Fibroblast of lung (primary cell): ENCODE results near the gene SSR2. TPM values are rescaled to one million over a fixed set of nuclear protein-coding genes. Genes with fewer than 3 reads are reported as not detected.
A peak's percentile ranks its signal among the peaks of the same experiment; 100 is the strongest.

ENCODE experiments used
- DNase-seq, 2 donors: peaks; one replicate each; pipeline versions ENCODE4 v3.0.0 to v3.0.0-alpha.2; 2010; ENCODE audit warnings: low read depth in 2 of 2
- H2AFZ ChIP-seq: 2 replicates; pipeline ENCODE4 v1.5.1; 2012; ENCODE audit warnings: low read length, control low read depth, inconsistent platforms
- H3K27ac ChIP-seq: 2 replicates; pipeline ENCODE4 v1.5.1; 2011; ENCODE audit warnings: low read length, control low read depth; ENCODE audit not compliant: insufficient read depth
- H3K27me3 ChIP-seq: 2 replicates; pipeline ENCODE4 v1.5.1; 2011; ENCODE audit warnings: mild to moderate bottlenecking, low read length; ENCODE audit not compliant: control insufficient read depth, insufficient read depth
- H3K36me3 ChIP-seq: 2 replicates; pipeline ENCODE4 v1.5.1; 2011; ENCODE audit warnings: low read length; ENCODE audit not compliant: control insufficient read depth, insufficient read depth
- H3K4me1 ChIP-seq: 2 replicates; pipeline ENCODE4 v1.5.1; 2011; ENCODE audit warnings: low read length; ENCODE audit not compliant: control insufficient read depth, insufficient read depth; ENCODE audit errors: extremely low read depth
- H3K4me2 ChIP-seq: 2 replicates; pipeline ENCODE4 v1.5.1; 2011; ENCODE audit warnings: low read length, control low read depth; ENCODE audit not compliant: insufficient read depth; ENCODE audit errors: extremely low read depth
- H3K4me3 ChIP-seq, 4 experiments: fragments of 200-600 bp in 1 of 4; sonication (generic) in 1 of 4; replicated peaks in 1 of 4; 2 replicates each; pipeline ENCODE4 v1.5.1; 2011 to 2016; ENCODE audit warnings: low read length in 4 of 4, low read depth in 3 of 4, mild to moderate bottlenecking in 3 of 4, control low read depth in 2 of 4, inconsistent platforms in 1 of 4, mixed read lengths in 1 of 4; ENCODE audit not compliant: insufficient read depth in 1 of 4; ENCODE audit errors: control extremely low read depth in 1 of 4
- H3K79me2 ChIP-seq: 2 replicates; pipeline ENCODE4 v1.5.1; 2012; ENCODE audit warnings: mild to moderate bottlenecking, low read length, inconsistent platforms; ENCODE audit not compliant: control insufficient read depth, insufficient read depth
- H3K9ac ChIP-seq: 2 replicates; pipeline ENCODE4 v1.5.1; 2011; ENCODE audit warnings: mild to moderate bottlenecking, low read length, control low read depth; ENCODE audit not compliant: insufficient read depth
- H3K9me3 ChIP-seq: 2 replicates; pipeline ENCODE4 v1.5.1; 2012; ENCODE audit warnings: low read depth, low read length; ENCODE audit not compliant: control insufficient read depth, insufficient read depth
- H4K20me1 ChIP-seq: 2 replicates; pipeline ENCODE4 v1.5.1; 2011; ENCODE audit warnings: low read length; ENCODE audit not compliant: control insufficient read depth, insufficient read depth; ENCODE audit errors: extremely low read depth
- CTCF ChIP-seq, 2 donors: IDR thresholded peaks in 1 of 2; conservative IDR thresholded peaks in 1 of 2; 1 replicate in 1 of 2; 2 replicates in 1 of 2; pipeline ENCODE4 v1.5.1; 2011 to 2012; ENCODE audit warnings: low read length in 2 of 2, control low read depth in 1 of 2, inconsistent platforms in 1 of 2, low read depth in 1 of 2, mild to moderate bottlenecking in 1 of 2
- EZH2 ChIP-seq: IDR thresholded peaks from 2 replicates; pipeline ENCODE4 v1.5.1; 2012; ENCODE audit warnings: low read length, control low read depth, mild to moderate bottlenecking; ENCODE audit errors: missing control alignments
- polyA plus RNA-seq, 2 donors: library from polyadenylated mRNA; depleted of rRNA in 1 of 2; stranded (reverse) in 1 of 2; unstranded in 1 of 2; fragments of >200 nt; gene quantifications; 2 replicates each; pipeline ENCODE4 v1.2.1, GENCODE V29; 2011 to 2012; ENCODE audit warnings: missing spikeins in 1 of 2
- total RNA-seq: library from RNA; depleted of rRNA; stranded (reverse); fragments of >200 nt; gene quantifications from 2 replicates; pipeline ENCODE4 v1.2.1, GENCODE V29; 2014

The SSR2 gene
- total and polyA plus RNA-seq, 2 donors (not counting 1 experiment from before 2014, with no cell fraction given) = 304 to 673 TPM

DNA sequence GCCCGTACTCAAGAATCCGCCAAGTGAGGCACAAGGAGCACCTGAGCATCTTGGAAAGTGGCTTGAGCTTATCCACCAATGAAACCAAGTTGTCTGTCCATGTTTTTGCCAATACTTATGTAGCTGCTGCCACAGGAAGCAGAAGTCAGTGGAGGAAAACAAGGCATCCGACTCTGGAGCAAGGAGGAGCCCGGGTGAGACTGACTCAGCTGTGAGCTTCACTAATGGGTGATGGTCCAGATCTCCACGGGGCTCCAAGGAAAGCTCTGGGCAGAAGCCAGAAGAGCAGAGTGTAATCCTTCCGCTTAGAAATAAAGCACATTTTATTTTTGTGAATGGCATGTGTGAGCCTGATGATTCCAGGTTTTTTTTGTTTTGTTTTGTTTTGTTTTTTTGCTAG lies 12.3 kb upstream of the SSR2 start:
- no peak overlapping the region for H3K4me3 ChIP-seq
- no peak overlapping the region for H3K9ac ChIP-seq
- H3K79me2 ChIP-seq = no peaks in the 10 kb centered on the region
- H3K9me3 ChIP-seq = no peaks in the 10 kb centered on the region
- no peaks in the 10 kb centered on the region for H3K36me3 ChIP-seq
- H2AFZ ChIP-seq = peak overlapping the region; percentile 33
- TF ChIP-seq CTCF (conservative IDR thresholded peaks at IDR 0.05 in 1 of 2, IDR thresholded peaks at IDR 0.05 in 1 of 2; ENCODE audit: low read depth in 1 of 2, low read length in 2 of 2) = no peak
- DNase-seq = peak in 1 of 2 donors; percentile 24
- no peak overlapping the region for H3K27ac ChIP-seq
- no peak overlapping the region for H3K4me2 ChIP-seq
- H3K27me3 ChIP-seq = no peaks in the 10 kb centered on the region
- H4K20me1 ChIP-seq = no peaks in the 10 kb centered on the region
- no peaks in the 10 kb centered on the region for H3K4me1 ChIP-seq

DNA sequence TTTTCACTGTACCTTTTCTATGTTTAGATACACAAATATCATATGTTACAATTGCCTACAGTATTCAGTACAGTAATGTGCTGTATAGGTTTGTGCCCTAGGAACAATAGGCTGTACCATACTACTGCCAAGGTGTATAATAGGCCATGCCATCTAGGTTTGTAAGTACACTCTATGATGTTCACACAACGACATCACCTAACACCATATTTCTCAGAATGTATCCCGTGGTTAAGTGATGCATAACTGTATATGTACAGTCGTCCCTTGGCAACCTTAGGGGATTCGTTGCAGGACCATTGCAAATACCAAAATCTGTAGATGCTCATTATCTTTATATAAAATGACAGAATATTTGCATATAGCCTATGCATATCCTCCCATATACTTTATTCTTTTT lies 5.8 kb upstream of the SSR2 start:
- Histone ChIP-seq H2AFZ (no peak overlapping the region), H3K9ac (no peak overlapping the region), H3K4me1 (no peaks in the 10 kb centered on the region), H3K4me3 (no peak overlapping the region), H4K20me1 (no peaks in the 10 kb centered on the region), H3K79me2 (no peaks in the 10 kb centered on the region), H3K27me3 (no peaks in the 10 kb centered on the region), H3K9me3 (no peaks in the 10 kb centered on the region), H3K4me2 (no peak overlapping the region), H3K36me3 (no peaks in the 10 kb centered on the region), H3K27ac (no peak overlapping the region)
- no peak for DNase-seq
- TF ChIP-seq CTCF (conservative IDR thresholded peaks at IDR 0.05 in 1 of 2, IDR thresholded peaks at IDR 0.05 in 1 of 2; ENCODE audit: low read depth in 1 of 2, low read length in 2 of 2) (no peak), EZH2 (no peak)

DNA sequence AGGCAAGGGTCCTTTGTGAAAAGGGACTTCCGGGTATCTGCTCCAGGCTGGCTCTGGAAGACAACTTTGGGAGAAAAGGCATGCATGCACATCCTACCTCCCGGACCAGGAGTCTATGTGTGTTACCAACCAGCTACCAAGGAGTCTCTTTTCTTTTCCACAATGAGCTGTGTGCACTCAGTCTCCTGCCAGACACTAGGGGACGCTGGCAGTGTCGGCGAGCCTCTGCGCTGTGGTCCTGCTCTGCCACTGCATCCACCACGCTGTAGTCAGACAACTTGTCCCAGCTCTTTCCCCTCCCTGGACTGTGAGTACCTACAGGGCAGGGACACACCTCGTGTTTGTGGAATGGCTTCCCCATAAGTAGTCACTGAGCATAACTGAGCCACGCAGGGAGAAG lies 5.1 kb upstream of the SSR2 start:
- Histone ChIP-seq H2AFZ (peak overlapping the region; percentile 93), H3K9ac (no peak overlapping the region), H4K20me1 (no peaks in the 10 kb centered on the region), H3K27me3 (no peaks in the 10 kb centered on the region), H3K79me2 (no peaks in the 10 kb centered on the region), H3K9me3 (no peaks in the 10 kb centered on the region), H3K4me1 (no peaks in the 10 kb centered on the region), H3K36me3 (no peaks in the 10 kb centered on the region), H3K4me3 (no peak overlapping the region), H3K27ac (no peak overlapping the region), H3K4me2 (no peak overlapping the region)
- peak; percentile 36 to 39 for DNase-seq
- no peak for TF ChIP-seq EZH2
- TF ChIP-seq CTCF (conservative IDR thresholded peaks at IDR 0.05 in 1 of 2, IDR thresholded peaks at IDR 0.05 in 1 of 2; ENCODE audit: low read depth in 1 of 2, low read length in 2 of 2) = peak; percentile 52 to 78
